WTC11 (cell line): ENCODE results near the gene GGT1.
"Not testable (repeated sequence)": the region's sequence is repeated elsewhere in the genome, so short reads cannot be mapped to it uniquely, and the experiment has no call there.

ENCODE experiments used
- CTCF ChIP-seq: fragments of 200-600 bp; IDR thresholded peaks from 2 replicates; pipeline ENCODE4 v1.8.0; 2022; ENCODE audit warnings: antibody characterized with exemption
- ETV6 ChIP-seq: sonication (generic); formaldehyde crosslinking; IDR thresholded peaks from 2 replicates; pipeline ENCODE4 v1.8.1; 2022; ENCODE audit warnings: mild to moderate bottlenecking, missing genetic modification reagents
- FOXJ3 ChIP-seq: sonication (generic); formaldehyde crosslinking; IDR thresholded peaks from 2 replicates; pipeline ENCODE4 v1.9.0; 2021; ENCODE audit warnings: missing genetic modification reagents, mild to moderate bottlenecking, borderline replicate concordance
- RORB ChIP-seq: fragments of 250-450 bp; sonication (Bioruptor Pico); IDR thresholded peaks from 2 replicates; pipeline ENCODE4 v1.9.0; 2021; ENCODE audit warnings: mild to moderate bottlenecking
- SMAD3 ChIP-seq: sonication (generic); formaldehyde crosslinking; IDR thresholded peaks from 2 replicates; pipeline ENCODE4 v1.8.0; 2022; ENCODE audit warnings: missing genetic modification reagents, mild to moderate bottlenecking, borderline replicate concordance
- USF2 ChIP-seq: sonication (generic); formaldehyde crosslinking; IDR thresholded peaks from 2 replicates; pipeline ENCODE4 v1.8.1; 2023; ENCODE audit warnings: mild to moderate bottlenecking, missing genetic modification reagents, moderate library complexity
- TF ChIP-seq, protein P1 (sequence below): sonication (generic); formaldehyde crosslinking; IDR thresholded peaks from 2 replicates; pipeline ENCODE4 v1.8.1; 2022; ENCODE audit warnings: mild to moderate bottlenecking, missing genetic modification reagents, moderate library complexity, borderline replicate concordance
- TF ChIP-seq, protein P2 (sequence below): sonication (generic); formaldehyde crosslinking; IDR thresholded peaks from 2 replicates; pipeline ENCODE4 v1.8.1; 2023; ENCODE audit warnings: mild to moderate bottlenecking, missing genetic modification reagents, borderline replicate concordance
- TF ChIP-seq, protein P3 (sequence below): sonication (generic); formaldehyde crosslinking; IDR thresholded peaks from 2 replicates; pipeline ENCODE4 v1.8.0; 2022; ENCODE audit warnings: mild to moderate bottlenecking, missing genetic modification reagents
- TF ChIP-seq, protein P4 (sequence below): sonication (generic); formaldehyde crosslinking; IDR thresholded peaks from 2 replicates; pipeline ENCODE4 v1.8.1; 2023; ENCODE audit warnings: mild to moderate bottlenecking, missing genetic modification reagents

- TF ChIP-seq USF2 (CRISPR knock-in tag); FOXJ3; CTCF; RORB (CRISPR knock-in tag); ETV6 (CRISPR knock-in tag); SMAD3: not testable (repeated sequence)
- TF ChIP-seq, protein P1, sequence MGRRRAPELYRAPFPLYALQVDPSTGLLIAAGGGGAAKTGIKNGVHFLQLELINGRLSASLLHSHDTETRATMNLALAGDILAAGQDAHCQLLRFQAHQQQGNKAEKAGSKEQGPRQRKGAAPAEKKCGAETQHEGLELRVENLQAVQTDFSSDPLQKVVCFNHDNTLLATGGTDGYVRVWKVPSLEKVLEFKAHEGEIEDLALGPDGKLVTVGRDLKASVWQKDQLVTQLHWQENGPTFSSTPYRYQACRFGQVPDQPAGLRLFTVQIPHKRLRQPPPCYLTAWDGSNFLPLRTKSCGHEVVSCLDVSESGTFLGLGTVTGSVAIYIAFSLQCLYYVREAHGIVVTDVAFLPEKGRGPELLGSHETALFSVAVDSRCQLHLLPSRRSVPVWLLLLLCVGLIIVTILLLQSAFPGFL = not testable (repeated sequence)
- TF ChIP-seq, protein P2, sequence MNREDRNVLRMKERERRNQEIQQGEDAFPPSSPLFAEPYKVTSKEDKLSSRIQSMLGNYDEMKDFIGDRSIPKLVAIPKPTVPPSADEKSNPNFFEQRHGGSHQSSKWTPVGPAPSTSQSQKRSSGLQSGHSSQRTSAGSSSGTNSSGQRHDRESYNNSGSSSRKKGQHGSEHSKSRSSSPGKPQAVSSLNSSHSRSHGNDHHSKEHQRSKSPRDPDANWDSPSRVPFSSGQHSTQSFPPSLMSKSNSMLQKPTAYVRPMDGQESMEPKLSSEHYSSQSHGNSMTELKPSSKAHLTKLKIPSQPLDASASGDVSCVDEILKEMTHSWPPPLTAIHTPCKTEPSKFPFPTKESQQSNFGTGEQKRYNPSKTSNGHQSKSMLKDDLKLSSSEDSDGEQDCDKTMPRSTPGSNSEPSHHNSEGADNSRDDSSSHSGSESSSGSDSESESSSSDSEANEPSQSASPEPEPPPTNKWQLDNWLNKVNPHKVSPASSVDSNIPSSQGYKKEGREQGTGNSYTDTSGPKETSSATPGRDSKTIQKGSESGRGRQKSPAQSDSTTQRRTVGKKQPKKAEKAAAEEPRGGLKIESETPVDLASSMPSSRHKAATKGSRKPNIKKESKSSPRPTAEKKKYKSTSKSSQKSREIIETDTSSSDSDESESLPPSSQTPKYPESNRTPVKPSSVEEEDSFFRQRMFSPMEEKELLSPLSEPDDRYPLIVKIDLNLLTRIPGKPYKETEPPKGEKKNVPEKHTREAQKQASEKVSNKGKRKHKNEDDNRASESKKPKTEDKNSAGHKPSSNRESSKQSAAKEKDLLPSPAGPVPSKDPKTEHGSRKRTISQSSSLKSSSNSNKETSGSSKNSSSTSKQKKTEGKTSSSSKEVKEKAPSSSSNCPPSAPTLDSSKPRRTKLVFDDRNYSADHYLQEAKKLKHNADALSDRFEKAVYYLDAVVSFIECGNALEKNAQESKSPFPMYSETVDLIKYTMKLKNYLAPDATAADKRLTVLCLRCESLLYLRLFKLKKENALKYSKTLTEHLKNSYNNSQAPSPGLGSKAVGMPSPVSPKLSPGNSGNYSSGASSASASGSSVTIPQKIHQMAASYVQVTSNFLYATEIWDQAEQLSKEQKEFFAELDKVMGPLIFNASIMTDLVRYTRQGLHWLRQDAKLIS = not testable (repeated sequence)
- TF ChIP-seq, protein P3, sequence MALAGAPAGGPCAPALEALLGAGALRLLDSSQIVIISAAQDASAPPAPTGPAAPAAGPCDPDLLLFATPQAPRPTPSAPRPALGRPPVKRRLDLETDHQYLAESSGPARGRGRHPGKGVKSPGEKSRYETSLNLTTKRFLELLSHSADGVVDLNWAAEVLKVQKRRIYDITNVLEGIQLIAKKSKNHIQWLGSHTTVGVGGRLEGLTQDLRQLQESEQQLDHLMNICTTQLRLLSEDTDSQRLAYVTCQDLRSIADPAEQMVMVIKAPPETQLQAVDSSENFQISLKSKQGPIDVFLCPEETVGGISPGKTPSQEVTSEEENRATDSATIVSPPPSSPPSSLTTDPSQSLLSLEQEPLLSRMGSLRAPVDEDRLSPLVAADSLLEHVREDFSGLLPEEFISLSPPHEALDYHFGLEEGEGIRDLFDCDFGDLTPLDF (CRISPR knock-in tag) = not testable (repeated sequence)
- TF ChIP-seq, protein P4, sequence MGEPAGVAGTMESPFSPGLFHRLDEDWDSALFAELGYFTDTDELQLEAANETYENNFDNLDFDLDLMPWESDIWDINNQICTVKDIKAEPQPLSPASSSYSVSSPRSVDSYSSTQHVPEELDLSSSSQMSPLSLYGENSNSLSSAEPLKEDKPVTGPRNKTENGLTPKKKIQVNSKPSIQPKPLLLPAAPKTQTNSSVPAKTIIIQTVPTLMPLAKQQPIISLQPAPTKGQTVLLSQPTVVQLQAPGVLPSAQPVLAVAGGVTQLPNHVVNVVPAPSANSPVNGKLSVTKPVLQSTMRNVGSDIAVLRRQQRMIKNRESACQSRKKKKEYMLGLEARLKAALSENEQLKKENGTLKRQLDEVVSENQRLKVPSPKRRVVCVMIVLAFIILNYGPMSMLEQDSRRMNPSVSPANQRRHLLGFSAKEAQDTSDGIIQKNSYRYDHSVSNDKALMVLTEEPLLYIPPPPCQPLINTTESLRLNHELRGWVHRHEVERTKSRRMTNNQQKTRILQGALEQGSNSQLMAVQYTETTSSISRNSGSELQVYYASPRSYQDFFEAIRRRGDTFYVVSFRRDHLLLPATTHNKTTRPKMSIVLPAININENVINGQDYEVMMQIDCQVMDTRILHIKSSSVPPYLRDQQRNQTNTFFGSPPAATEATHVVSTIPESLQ (CRISPR knock-in tag) = not testable (repeated sequence)
Observed at GRCh38 chr22:24642307-24642706, 39.3 kb downstream of the GGT1 start.
